Gastrocnemius medialis (tissue), 4 donors: ENCODE data around the gene BOLA3. TPM values are rescaled to one million over a fixed set of nuclear protein-coding genes. Genes with fewer than 3 reads are reported as not detected.

Experiments
- ATAC-seq, 2 donors: fragments of 150-250 bp; one replicate each; pipeline ENCODE4 v1.9.1; 2016
- DNase-seq, 2 donors: peaks; one replicate each; pipeline ENCODE4 v3.0.0-alpha.2; 2019
- H3K27ac ChIP-seq, 4 donors: fragments of 200-600 bp; sonication (generic); 1 replicate in 1 of 4; 2 replicates in 3 of 4; pipeline ENCODE4 v1.5.1; 2016 to 2018; ENCODE audit warnings: mild to moderate bottlenecking in 2 of 4, moderate library complexity in 1 of 4
- H3K27me3 ChIP-seq, 3 donors: fragments of 200-600 bp; sonication (generic) in 2 of 3; 1 replicate in 1 of 3; 2 replicates in 2 of 3; pipeline versions ENCODE4 v1.5.1 to v1.6.0; 2016 to 2019; ENCODE audit warnings: mild to moderate bottlenecking in 1 of 3, moderate library complexity in 1 of 3
- H3K36me3 ChIP-seq, 2 donors: fragments of 200-600 bp; sonication (generic) in 1 of 2; one replicate each; pipeline ENCODE4 v1.5.1; 2017 to 2018
- H3K4me1 ChIP-seq, 2 donors: fragments of 200-600 bp; sonication (generic) in 1 of 2; one replicate each; pipeline ENCODE4 v1.5.1; 2016 to 2017; ENCODE audit warnings: mild to moderate bottlenecking in 2 of 2
- H3K4me3 ChIP-seq, 4 donors: fragments of 200-600 bp; sonication (generic) in 3 of 4; 1 replicate in 1 of 4; 2 replicates in 3 of 4; pipeline ENCODE4 v1.5.1; 2016 to 2019; ENCODE audit warnings: mild to moderate bottlenecking in 2 of 4
- H3K9me3 ChIP-seq, 3 donors: fragments of 200-600 bp; sonication (generic) in 2 of 3; 1 replicate in 1 of 3; 2 replicates in 2 of 3; pipeline ENCODE4 v1.5.1; 2016 to 2019
- POLR2A ChIP-seq, 2 donors: fragments of 450-650 bp; IDR thresholded peaks; one replicate each; pipeline ENCODE4 v1.6.1; 2017; ENCODE audit warnings: antibody characterized with exemption in 2 of 2, mild to moderate bottlenecking in 2 of 2, moderate library complexity in 2 of 2
- in situ Hi-C, 4 donors: fragments of 200-750 bp; cut with MboI; loops; one replicate each; pipeline versions ENCODE4 v1.15.0 to v1.8.0; 2017; ENCODE audit warnings: low sequenced_read_pairs in 4 of 4
- intact Hi-C: fragments of 100-400 bp; cut with DNase I; formaldehyde crosslinking; loops from one replicate; pipeline ENCODE4 v1.15.1; 2023; ENCODE audit warnings: low total_unique reads
- total RNA-seq, 4 donors: library from RNA; depleted of rRNA; stranded (reverse); fragments of >200 nt; gene quantifications; one replicate each; pipeline versions ENCODE4 v1.1.0 to v1.2.3, GENCODE V29; 2016
- TF ChIP-seq, protein P1 (sequence below), 5 experiments: fragments of 450-650 bp in 3 of 5; fragments of 200-600 bp in 2 of 5; sonication (generic) in 2 of 5; IDR thresholded peaks in 4 of 5; conservative IDR thresholded peaks in 1 of 5; 1 replicate in 4 of 5; 2 replicates in 1 of 5; pipeline ENCODE4 v1.5.1; 2016 to 2019; ENCODE audit warnings: antibody characterized with exemption in 5 of 5, mild to moderate bottlenecking in 3 of 5, moderate library complexity in 3 of 5

BOLA3 gene
- total RNA-seq, 4 donors from 2014 or later = 32.2 to 114 (median 69.5) TPM

GRCh38 chr2:74119912-74120825 is 27.5 kb downstream of the BOLA3 start:
- ATAC-seq (peak; percentile 60 to 97), DNase-seq (peak; percentile 29 to 63)
- no peaks in the 10 kb centered on the region for H3K9me3 ChIP-seq
- intact Hi-C loops (no loop called here), in situ Hi-C loops (no loop called here)
- no peak for TF ChIP-seq POLR2A (IDR thresholded peaks at IDR 0.05)
- TF ChIP-seq, protein P1, sequence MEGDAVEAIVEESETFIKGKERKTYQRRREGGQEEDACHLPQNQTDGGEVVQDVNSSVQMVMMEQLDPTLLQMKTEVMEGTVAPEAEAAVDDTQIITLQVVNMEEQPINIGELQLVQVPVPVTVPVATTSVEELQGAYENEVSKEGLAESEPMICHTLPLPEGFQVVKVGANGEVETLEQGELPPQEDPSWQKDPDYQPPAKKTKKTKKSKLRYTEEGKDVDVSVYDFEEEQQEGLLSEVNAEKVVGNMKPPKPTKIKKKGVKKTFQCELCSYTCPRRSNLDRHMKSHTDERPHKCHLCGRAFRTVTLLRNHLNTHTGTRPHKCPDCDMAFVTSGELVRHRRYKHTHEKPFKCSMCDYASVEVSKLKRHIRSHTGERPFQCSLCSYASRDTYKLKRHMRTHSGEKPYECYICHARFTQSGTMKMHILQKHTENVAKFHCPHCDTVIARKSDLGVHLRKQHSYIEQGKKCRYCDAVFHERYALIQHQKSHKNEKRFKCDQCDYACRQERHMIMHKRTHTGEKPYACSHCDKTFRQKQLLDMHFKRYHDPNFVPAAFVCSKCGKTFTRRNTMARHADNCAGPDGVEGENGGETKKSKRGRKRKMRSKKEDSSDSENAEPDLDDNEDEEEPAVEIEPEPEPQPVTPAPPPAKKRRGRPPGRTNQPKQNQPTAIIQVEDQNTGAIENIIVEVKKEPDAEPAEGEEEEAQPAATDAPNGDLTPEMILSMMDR (IDR thresholded peaks at IDR 0.05 in 4 of 5, conservative IDR thresholded peaks at IDR 0.05 in 1 of 5) = peak in 4 of 5 experiments; percentile 43 to 64 (median 50)
- no peaks in the 10 kb centered on the region for H3K36me3 ChIP-seq
- H3K27ac ChIP-seq = peak overlapping the region; percentile 56 to 80 (median 66)
- peaks cover 0 to 9% of the 10 kb centered on the region in 2 donors for H3K4me1 ChIP-seq
- H3K4me3 ChIP-seq = peak overlapping the region; percentile 72 to 89 (median 82)
- H3K27me3 ChIP-seq = no peaks in the 10 kb centered on the region

GRCh38 chr2:74119339-74119738 is 28.4 kb downstream of the BOLA3 start:
- ATAC-seq = no peak
- Histone ChIP-seq H3K4me3 (peak overlapping the region in 2 of 4 donors; percentile 81 to 89), H3K9me3 (no peaks in the 10 kb centered on the region), H3K27me3 (no peaks in the 10 kb centered on the region), H3K36me3 (no peaks in the 10 kb centered on the region), H3K27ac (no peak overlapping the region), H3K4me1 (peaks cover 0 to 9% of the 10 kb centered on the region in 2 donors)
- DNase-seq = no peak
- in situ Hi-C loops = no loop called here
- TF ChIP-seq, protein P1 (IDR thresholded peaks at IDR 0.05 in 4 of 5, conservative IDR thresholded peaks at IDR 0.05 in 1 of 5) = no peak
- no peak for TF ChIP-seq POLR2A (IDR thresholded peaks at IDR 0.05)
- intact Hi-C loops = no loop called here

DNA sequence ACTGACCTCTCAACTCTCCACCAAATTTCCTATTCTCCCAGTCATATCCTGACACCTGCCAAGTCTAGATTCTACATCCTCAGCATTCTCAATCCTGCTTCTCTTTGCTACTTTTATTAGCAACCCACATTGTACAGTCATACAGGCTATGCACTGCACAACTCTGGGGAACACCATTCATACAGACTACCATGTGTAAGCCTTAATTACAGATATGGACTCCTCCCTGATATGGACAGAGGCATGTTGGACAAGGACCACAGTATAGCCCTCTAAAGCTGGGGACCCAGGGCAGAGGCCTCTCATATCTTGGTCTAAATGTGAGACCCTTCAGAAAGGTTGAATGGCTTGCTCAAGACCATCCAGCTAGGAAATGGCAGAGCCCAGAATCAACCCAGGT is 36.3 kb downstream of the BOLA3 start:
- DNase-seq = no peak
- TF ChIP-seq, protein P1 (IDR thresholded peaks at IDR 0.05 in 4 of 5, conservative IDR thresholded peaks at IDR 0.05 in 1 of 5) = no peak
- no peak for TF ChIP-seq POLR2A (IDR thresholded peaks at IDR 0.05)
- H3K4me1 ChIP-seq = no peaks in the 10 kb centered on the region
- H3K27me3 ChIP-seq = peaks cover 0 to 4% (median 0%) of the 10 kb centered on the region in 3 donors
- H3K4me3 ChIP-seq = no peak overlapping the region
- intact Hi-C loops (no loop called here), in situ Hi-C loops (no loop called here)
- no peaks in the 10 kb centered on the region for H3K9me3 ChIP-seq
- no peaks in the 10 kb centered on the region for H3K36me3 ChIP-seq
- no peak overlapping the region for H3K27ac ChIP-seq
- no peak for ATAC-seq

DNA sequence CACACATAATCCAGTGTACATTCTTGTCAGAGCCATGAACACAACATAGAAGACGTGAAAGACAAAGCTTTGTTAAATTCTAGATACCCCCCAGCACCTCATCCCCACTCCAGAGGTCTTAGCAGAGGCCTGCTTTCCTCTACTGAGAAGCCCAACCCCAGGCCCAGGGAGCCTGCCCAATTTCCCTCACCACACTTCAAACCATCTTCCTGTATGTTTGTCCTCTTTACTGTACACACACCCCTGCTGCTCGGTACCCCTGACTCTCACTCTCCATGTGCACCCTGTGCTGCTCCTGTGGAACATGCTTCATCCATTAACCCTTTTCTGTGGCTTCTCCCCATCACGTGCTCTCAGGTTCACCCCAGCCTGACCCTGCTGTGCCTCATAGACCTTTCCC is 37.2 kb downstream of the BOLA3 start:
- in situ Hi-C loops (no loop called here), intact Hi-C loops (no loop called here)
- Histone ChIP-seq H3K4me1 (no peaks in the 10 kb centered on the region), H3K36me3 (no peaks in the 10 kb centered on the region), H3K4me3 (no peak overlapping the region), H3K27ac (no peak overlapping the region), H3K27me3 (peaks cover 0 to 4% (median 0%) of the 10 kb centered on the region in 3 donors), H3K9me3 (no peaks in the 10 kb centered on the region)
- TF ChIP-seq, protein P1 (IDR thresholded peaks at IDR 0.05 in 4 of 5, conservative IDR thresholded peaks at IDR 0.05 in 1 of 5) = no peak
- no peak for TF ChIP-seq POLR2A (IDR thresholded peaks at IDR 0.05)
- no peak for DNase-seq
- no peak for ATAC-seq
